SU-DHL-6 (cell line): Measurements from ENCODE around the gene DSP.

Experiments
- H2AFZ ChIP-seq: fragments of 200-600 bp; sonication (generic); 2 replicates; pipeline ENCODE4 v1.6.1; 2014; ENCODE audit warnings: low read depth, mild to moderate bottlenecking, moderate library complexity, mixed read lengths, antibody characterized with exemption, low read length; ENCODE audit not compliant: severe bottlenecking
- H3F3A ChIP-seq: fragments of 200-600 bp; shearing (Covaris generic); 2 replicates; pipeline ENCODE4 v1.6.0; 2016; ENCODE audit warnings: antibody characterized with exemption, mild to moderate bottlenecking; ENCODE audit not compliant: insufficient read depth
- H3K27ac ChIP-seq: fragments of 200-600 bp; sonication (generic); 2 replicates; pipeline ENCODE4 v1.5.1; 2016; ENCODE audit warnings: low read depth, mild to moderate bottlenecking, low read length, moderate library complexity, mixed read lengths
- H3K27me3 ChIP-seq: fragments of 200-600 bp; sonication (generic), shearing (Covaris generic); 2 replicates; pipeline ENCODE4 v1.6.0; 2014; ENCODE audit warnings: mild to moderate bottlenecking, low read length
- H3K36me3 ChIP-seq: fragments of 200-600 bp; sonication (generic); 2 replicates; pipeline ENCODE4 v1.6.1; 2014; ENCODE audit warnings: mild to moderate bottlenecking, low read length, mixed read lengths
- H3K4me2 ChIP-seq: fragments of 300-600, 200-600 bp; shearing (Covaris generic), sonication (generic); 2 replicates; pipeline ENCODE4 v1.6.0; 2014; ENCODE audit warnings: low read length, low read depth, mild to moderate bottlenecking; ENCODE audit not compliant: poor library complexity, severe bottlenecking
- H3K4me3 ChIP-seq: fragments of 200-600 bp; sonication (generic); 2 replicates; pipeline ENCODE4 v1.5.1; 2014; ENCODE audit warnings: antibody characterized with exemption, low read length, mild to moderate bottlenecking, mixed read lengths; ENCODE audit not compliant: insufficient read depth, poor library complexity, severe bottlenecking
- H3K79me2 ChIP-seq: fragments of 200-600 bp; sonication (generic); 2 replicates; pipeline ENCODE4 v1.6.1; 2014; ENCODE audit warnings: mild to moderate bottlenecking, low read length, moderate library complexity; ENCODE audit not compliant: insufficient read depth
- H3K9ac ChIP-seq: fragments of 200-600 bp; sonication (generic); 2 replicates; pipeline ENCODE4 v1.7.0; 2014; ENCODE audit warnings: mild to moderate bottlenecking, low read length
- H3K9me2 ChIP-seq: fragments of 200-600 bp; sonication (generic); replicated peaks from 2 replicates; pipeline ENCODE4 v1.6.1; 2014; ENCODE audit warnings: low read length; ENCODE audit not compliant: insufficient read depth
- H3K9me3 ChIP-seq: fragments of 200-600 bp; sonication (generic); 2 replicates; pipeline ENCODE4 v1.6.1; 2014; ENCODE audit warnings: low read length, mixed read lengths; ENCODE audit not compliant: insufficient read depth
- H4K20me1 ChIP-seq: fragments of 200-600 bp; sonication (generic); 2 replicates; pipeline ENCODE4 v1.6.1; 2014; ENCODE audit warnings: low read depth, mild to moderate bottlenecking, antibody characterized with exemption, low read length, moderate library complexity, mixed read lengths
- CTCF ChIP-seq: fragments of 200-600 bp; sonication (generic); IDR thresholded peaks from one replicate; pipeline ENCODE4 v1.5.1; 2017; ENCODE audit warnings: antibody characterized with exemption, mild to moderate bottlenecking, low read length, moderate library complexity; ENCODE audit not compliant: insufficient read depth, poor library complexity, severe bottlenecking
- EZH2phosphoT487 ChIP-seq: fragments of 200-600 bp; sonication (generic), shearing (Covaris generic); conservative IDR thresholded peaks from 2 replicates; pipeline ENCODE4 v1.6.1; 2018; ENCODE audit warnings: mild to moderate bottlenecking, antibody characterized with exemption, low read length, moderate library complexity, mixed read lengths

The DSP gene

DNA sequence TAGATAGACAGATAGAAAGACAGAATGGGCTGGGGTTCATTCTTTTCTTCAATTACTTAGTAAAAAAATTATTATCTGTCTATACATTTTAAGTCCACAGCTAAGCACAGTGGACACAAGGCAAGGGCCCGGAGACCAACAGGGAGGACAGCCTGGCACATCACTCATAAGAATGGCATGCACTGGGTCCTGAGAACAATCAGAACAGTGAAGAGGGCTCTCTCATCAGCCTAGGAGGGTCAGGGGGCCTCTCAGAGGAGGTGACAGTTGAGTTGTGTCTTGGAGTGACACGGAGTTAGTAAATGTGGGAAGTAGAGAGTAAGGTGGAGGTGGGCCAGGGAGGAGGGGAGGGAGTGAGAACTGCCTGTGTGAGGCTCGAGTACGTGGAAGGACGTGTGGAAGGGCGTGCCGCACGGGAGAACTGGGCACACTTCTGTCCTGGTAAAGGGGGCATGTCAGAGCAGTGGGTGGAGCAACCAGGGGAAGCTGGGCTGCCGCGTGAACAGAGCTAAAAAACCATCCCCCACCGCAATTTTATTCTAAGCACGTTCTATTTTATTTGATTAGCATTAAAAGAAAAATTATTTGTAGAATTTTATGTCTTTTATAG, 45.1 kb upstream of the DSP start:
- Histone ChIP-seq H3K4me3 (no peak overlapping the region), H3K27ac (no peak overlapping the region), H3K9me2 (no peaks in the 10 kb centered on the region), H4K20me1 (no peaks in the 10 kb centered on the region), H3F3A (no peaks in the 10 kb centered on the region), H2AFZ (no peak overlapping the region), H3K79me2 (no peaks in the 10 kb centered on the region), H3K4me2 (no peak overlapping the region), H3K9me3 (0 out of 2 replicates have a peak, but pooled peaks cover 10% of the 10 kb centered on the region), H3K27me3 (0 out of 2 replicates have a peak, but pooled peaks cover 4% of the 10 kb centered on the region), H3K36me3 (no peaks in the 10 kb centered on the region), H3K9ac (no peak overlapping the region)
- TF ChIP-seq CTCF (no peak), EZH2phosphoT487 (no peak)

- Histone ChIP-seq H3K27ac (no peak overlapping the region), H2AFZ (no peak overlapping the region), H3K9ac (no peak overlapping the region), H3K9me3 (no peaks in the 10 kb centered on the region), H3K9me2 (no peaks in the 10 kb centered on the region), H3K27me3 (no peaks in the 10 kb centered on the region), H3F3A (no peaks in the 10 kb centered on the region), H3K79me2 (no peaks in the 10 kb centered on the region), H3K4me3 (no peak overlapping the region), H3K36me3 (no peaks in the 10 kb centered on the region), H4K20me1 (no peaks in the 10 kb centered on the region), H3K4me2 (no peak overlapping the region)
- TF ChIP-seq CTCF (no peak), EZH2phosphoT487 (no peak)
Measured at GRCh38 chr6:7500752-7501282, 40.7 kb upstream of the DSP start.

DNA sequence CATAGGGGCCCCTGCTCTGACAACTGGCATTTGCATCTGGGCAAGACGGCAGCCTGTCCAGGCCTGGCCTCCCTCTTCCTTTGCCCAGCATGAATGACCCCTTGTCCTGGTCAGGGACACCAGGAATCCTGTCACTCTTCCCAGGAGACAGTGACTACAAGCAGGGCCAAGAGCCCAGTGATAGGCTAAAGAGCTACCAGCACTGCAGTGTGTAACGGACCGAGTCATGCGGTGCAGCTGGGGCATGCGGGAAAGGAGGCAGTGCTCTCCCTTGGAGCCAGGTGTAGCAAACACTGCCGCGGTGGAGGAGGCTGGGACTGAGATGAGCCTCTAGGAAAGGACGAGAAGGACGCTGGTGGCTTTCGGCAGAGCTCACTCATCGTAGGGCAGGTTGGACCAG, 38.7 kb upstream of the DSP start:
- no peaks in the 10 kb centered on the region for H3K36me3 ChIP-seq
- H3K27me3 ChIP-seq, result no peaks in the 10 kb centered on the region
- no peak overlapping the region for H2AFZ ChIP-seq

More for the DNA sequence above, 38.7 kb upstream of the DSP start:
- H3K9me2 ChIP-seq, result no peaks in the 10 kb centered on the region
- no peaks in the 10 kb centered on the region for H4K20me1 ChIP-seq
- no peak overlapping the region for H3K4me2 ChIP-seq
- no peaks in the 10 kb centered on the region for H3F3A ChIP-seq
- H3K9ac ChIP-seq, result no peak overlapping the region
- no peak overlapping the region for H3K27ac ChIP-seq
- H3K79me2 ChIP-seq, result no peaks in the 10 kb centered on the region
- no peak overlapping the region for H3K4me3 ChIP-seq
- no peaks in the 10 kb centered on the region for H3K9me3 ChIP-seq
- no peak for TF ChIP-seq CTCF
- no peak for TF ChIP-seq EZH2phosphoT487
